HCT116 (cell line): ENCODE results near the gene ITPKA. TPM values are rescaled to one million over a fixed set of nuclear protein-coding genes. Genes with fewer than 3 reads are reported as not detected.
A peak's percentile ranks its signal among the peaks of the same experiment; 100 is the strongest.

Source experiments
- ATAC-seq: fragments of 200-7000 bp; cut with Tn5 transposase; 2 replicates; pipeline ENCODE4 v1.9.1; 2020; ENCODE audit warnings: mild to moderate bottlenecking, moderate library complexity
- BruUV-seq: library from RNA; stranded (reverse); fragments of 400-500 nt; replicated peaks from 2 replicates; lab custom pipeline; 2021; lab: Mats Ljungman, UMichigan
- CTCF ChIA-PET: fragments of 300-600 bp; sonication (Branson Sonifier 250); formaldehyde crosslinking; loops from one replicate; lab custom pipeline; 2021; ENCODE audit warnings: antibody characterized with exemption; lab: Charles Lee
- POLR2A ChIA-PET: fragments of 300-600, 350-600 bp; sonication (Branson Sonifier 250); formaldehyde crosslinking; loops from one replicate; lab custom pipeline; 2021; ENCODE audit warnings: antibody characterized with exemption; lab: Charles Lee
- RAD21 ChIA-PET, 2 experiments: fragments of 300-600 bp; sonication (Branson Sonifier 250); formaldehyde crosslinking; loops; one replicate each; lab custom pipeline; 2023; ENCODE audit warnings: low total read pairs in 2 of 2; ENCODE audit not compliant: uncharacterized antibody in 2 of 2, unreplicated experiment in 2 of 2, low non-redundant PET in 1 of 2; lab: Charles Lee
- DNase-seq: peaks from one replicate; pipeline ENCODE4 v3.0.0-alpha.2; 2010; ENCODE audit warnings: low read depth, low spot score
- H2AFZ ChIP-seq: fragments of 200-600 bp; shearing (Covaris generic), sonication (generic); 2 replicates; pipeline ENCODE4 v1.6.1; 2017; ENCODE audit warnings: low read depth, mixed run types, mixed read lengths, antibody characterized with exemption, low read length; ENCODE audit not compliant: poor library complexity, severe bottlenecking
- H3K27ac ChIP-seq: 2 replicates; pipeline ENCODE4 v1.5.1; 2012; ENCODE audit warnings: low read depth, low read length
- H3K27me3 ChIP-seq: fragments of 200-600 bp; sonication (generic); 2 replicates; pipeline ENCODE4 v1.6.1; 2016; ENCODE audit warnings: mixed run types, low read length, mixed read lengths; ENCODE audit not compliant: insufficient read depth
- H3K36me3 ChIP-seq, 2 experiments: fragments of 200-500 bp in 1 of 2; fragments of 200-600 bp in 1 of 2; sonication (Bioruptor generic) in 1 of 2; sonication (generic) in 1 of 2; 2 replicates each; pipeline versions ENCODE4 v1.5.1 to v1.6.1; 2014 to 2016; ENCODE audit warnings: low read length in 2 of 2, inconsistent platforms in 1 of 2, mixed read lengths in 1 of 2, mixed run types in 1 of 2; ENCODE audit not compliant: insufficient read depth in 2 of 2, control insufficient read depth in 1 of 2
- H3K4me1 ChIP-seq, 2 experiments: fragments of 200-600 bp in 1 of 2; sonication (generic) in 1 of 2; 2 replicates each; pipeline versions ENCODE4 v1.5.1 to v1.6.1; 2012 to 2017; ENCODE audit warnings: low read length in 2 of 2, inconsistent platforms in 1 of 2, mild to moderate bottlenecking in 1 of 2, mixed read lengths in 1 of 2, mixed run types in 1 of 2, moderate library complexity in 1 of 2; ENCODE audit not compliant: insufficient read depth in 2 of 2, control insufficient read depth in 1 of 2
- H3K4me2 ChIP-seq: fragments of 200-600 bp; sonication (generic); 2 replicates; pipeline ENCODE4 v1.6.1; 2017; ENCODE audit warnings: mixed run types, low read length, mixed read lengths
- H3K4me3 ChIP-seq, 2 experiments: fragments of 200-600 bp in 1 of 2; sonication (generic) in 1 of 2; replicated peaks in 1 of 2; 2 replicates each; pipeline ENCODE4 v1.5.1; 2011 to 2016; ENCODE audit warnings: low read length in 2 of 2, control low read depth in 1 of 2, low read depth in 1 of 2, mild to moderate bottlenecking in 1 of 2, mixed read lengths in 1 of 2, mixed run types in 1 of 2
- H3K79me2 ChIP-seq: fragments of 200-600 bp; sonication (generic); 2 replicates; pipeline ENCODE4 v1.6.1; 2017; ENCODE audit warnings: mild to moderate bottlenecking, mixed run types, low read length, moderate library complexity, mixed read lengths; ENCODE audit not compliant: insufficient read depth
- H3K9ac ChIP-seq: fragments of 200-600 bp; sonication (generic); 2 replicates; pipeline ENCODE4 v1.6.1; 2016; ENCODE audit warnings: low read length, mixed read lengths
- H3K9me2 ChIP-seq: fragments of 200-600 bp; sonication (generic), shearing (Covaris generic); 2 replicates; pipeline ENCODE4 v1.6.1; 2017; ENCODE audit warnings: mixed run types, mild to moderate bottlenecking, moderate library complexity; ENCODE audit not compliant: insufficient read depth
- H3K9me3 ChIP-seq, 2 experiments: fragments of 200-500 bp in 1 of 2; fragments of 200-600 bp in 1 of 2; sonication (Bioruptor generic) in 1 of 2; sonication (generic) in 1 of 2; 2 replicates each; pipeline ENCODE4 v1.6.1; 2014 to 2017; ENCODE audit warnings: low read length in 2 of 2, mixed read lengths in 2 of 2, inconsistent platforms in 1 of 2, low read depth in 1 of 2, mild to moderate bottlenecking in 1 of 2, mixed run types in 1 of 2, moderate library complexity in 1 of 2; ENCODE audit not compliant: control insufficient read depth in 1 of 2, insufficient read depth in 1 of 2
- H4K20me1 ChIP-seq: fragments of 200-600 bp; sonication (generic), shearing (Covaris generic); 2 replicates; pipeline ENCODE4 v1.6.1; 2017; ENCODE audit warnings: mixed run types, mild to moderate bottlenecking, moderate library complexity; ENCODE audit not compliant: insufficient read depth
- ATF3 ChIP-seq: IDR thresholded peaks from 2 replicates; pipeline ENCODE4 v1.6.1; 2012
- CBX3 ChIP-seq: IDR thresholded peaks from 2 replicates; pipeline ENCODE4 v1.6.1; 2012; ENCODE audit warnings: low read depth
- EGR1 ChIP-seq: IDR thresholded peaks from 2 replicates; pipeline ENCODE4 v1.6.1; 2012; ENCODE audit warnings: low read depth
- EZH2 ChIP-seq: fragments of 200-600 bp; sonication (generic); IDR thresholded peaks from 2 replicates; pipeline ENCODE4 v1.6.1; 2017; ENCODE audit warnings: antibody characterized with exemption, mixed run types
- EZH2phosphoT487 ChIP-seq: fragments of 200-600 bp; IDR thresholded peaks from 2 replicates; pipeline ENCODE4 v1.6.1; 2018; ENCODE audit warnings: antibody characterized with exemption, borderline replicate concordance
- FOSL1 ChIP-seq: IDR thresholded peaks from 2 replicates; pipeline ENCODE4 v1.6.1; 2012; ENCODE audit warnings: low read depth
- JUND ChIP-seq: IDR thresholded peaks from 2 replicates; pipeline ENCODE4 v1.6.1; 2012
- POLR2AphosphoS5 ChIP-seq: IDR thresholded peaks from 2 replicates; pipeline ENCODE4 v1.6.1; 2011; ENCODE audit warnings: mild to moderate bottlenecking, low read depth, low read length, moderate library complexity
- RAD21 ChIP-seq: IDR thresholded peaks from 2 replicates; pipeline ENCODE4 v1.6.1; 2012; ENCODE audit warnings: low read depth, mild to moderate bottlenecking
- SP1 ChIP-seq: IDR thresholded peaks from 2 replicates; pipeline ENCODE4 v1.6.1; 2012; ENCODE audit warnings: low read depth
- SRF ChIP-seq: IDR thresholded peaks from 2 replicates; pipeline ENCODE4 v1.6.1; 2012; ENCODE audit warnings: low read depth
- TCF7L2 ChIP-seq: IDR thresholded peaks from 2 replicates; pipeline ENCODE4 v1.7.0; 2011; ENCODE audit warnings: borderline replicate concordance, inconsistent platforms; ENCODE audit not compliant: insufficient read depth, insufficient read length; ENCODE audit errors: extremely low read depth
- YY1 ChIP-seq: IDR thresholded peaks from 2 replicates; pipeline ENCODE4 v1.6.1; 2011; ENCODE audit warnings: low read length, low read depth, moderate library complexity, mild to moderate bottlenecking; ENCODE audit not compliant: insufficient replicate concordance; ENCODE audit errors: extremely low read depth
- ZBTB33 ChIP-seq: IDR thresholded peaks from 2 replicates; pipeline ENCODE4 v1.6.1; 2011; ENCODE audit warnings: mild to moderate bottlenecking, low read length, moderate library complexity; ENCODE audit not compliant: insufficient replicate concordance; ENCODE audit errors: extremely low read depth
- ZFX ChIP-seq: fragments of 450-650 bp; IDR thresholded peaks from 2 replicates; pipeline ENCODE4 v1.6.1; 2017
- ZNF274 ChIP-seq: fragments of 200-500 bp; sonication (Bioruptor generic); IDR thresholded peaks from 2 replicates; pipeline ENCODE4 v1.6.1; 2014; ENCODE audit warnings: mild to moderate bottlenecking, low read depth, low read length, inconsistent platforms
- intact Hi-C: fragments of 100-400 bp; cut with micrococcal nuclease; formaldehyde crosslinking; loops from 2 replicates; pipeline ENCODE4 v1.10.0; 2022
- total RNA-seq: library from RNA; stranded (reverse); gene quantifications from one replicate; pipeline ENCODE4 v1.2.1, GENCODE V29; 2021; ENCODE audit not compliant: unreplicated experiment

The ITPKA gene
- total RNA-seq, 1 experiment from 2014 or later, result 10.8 TPM

- Histone ChIP-seq H4K20me1 (no peaks in the 10 kb centered on the region), H3K4me1 (peaks cover 7 to 28% of the 10 kb centered on the region in 2 experiments), H3K9me2 (no peaks in the 10 kb centered on the region), H3K27me3 (no peaks in the 10 kb centered on the region), H3K4me3 (peak overlapping the region in 1 of 2 experiments; percentile 30; a peak in 2 of 4 replicates), H3K9ac (0 out of 2 replicates have a peak overlapping the region, but pooled peaks have one; percentile 19), H3K9me3 (no peaks in the 10 kb centered on the region), H3K27ac (no peak overlapping the region), H3K36me3 (no peaks in the 10 kb centered on the region), H3K79me2 (peaks cover 16% of the 10 kb centered on the region; the same call in 1 of the 2 replicates), H3K4me2 (peak overlapping the region; percentile 68), H2AFZ (peak overlapping the region; percentile 72)
- DNase-seq (peak; percentile 33), ATAC-seq (0 out of 2 replicates have a peak, but pooled peaks have one; percentile 20)
- no peak for TF ChIP-seq CBX3
- TF ChIP-seq FOSL1, result peak; percentile 86
- no peak for TF ChIP-seq EZH2
- TF ChIP-seq ZBTB33, result no peak
- peak; percentile 70 for TF ChIP-seq JUND
- TF ChIP-seq POLR2AphosphoS5, result no peak
- TF ChIP-seq YY1, result no peak
- TF ChIP-seq SRF, result no peak
- no peak for TF ChIP-seq EGR1
- no peak for TF ChIP-seq ZNF274
- no peak for TF ChIP-seq EZH2phosphoT487
- TF ChIP-seq ATF3, result no peak
- TF ChIP-seq ZFX, result no peak
- no peak for TF ChIP-seq TCF7L2
- no peak for TF ChIP-seq RAD21
- peak; percentile 16; the same call in 1 of the 2 replicates for TF ChIP-seq SP1
- CTCF ChIA-PET, result interaction anchor here (4.3 kb wide), 1 partner anchor 10 kb away, joined by 20 read pairs; no protein-coding TSS in a partner anchor
- POLR2A ChIA-PET, result interaction anchor here (0.7 kb wide), 1 partner anchor 511 kb away, joined by 3 read pairs; no protein-coding TSS in a partner anchor
- BruUV-seq, result no TSS peak
- intact Hi-C loops, result no loop called here
- RAD21 ChIA-PET, result no interaction called here
Measured at GRCh38 chr15:41546851-41547786, 53.4 kb downstream of the ITPKA start.
